Keratinocyte (primary cell): ENCODE data around the gene PKNOX1. TPM values are rescaled to one million over a fixed set of nuclear protein-coding genes. Genes with fewer than 3 reads are reported as not detected.
A peak's percentile ranks its signal among the peaks of the same experiment; 100 is the strongest.
"Not testable (repeated sequence)": the region's sequence is repeated elsewhere in the genome, so short reads cannot be mapped to it uniquely, and the experiment has no call there.

Experiments
- DNase-seq: peaks from one replicate; pipeline ENCODE4 v3.0.0-alpha.2; 2011; ENCODE audit warnings: low read depth, missing footprints, low spot score
- FAIRE-seq: peaks from 2 replicates; lab custom pipeline; 2011; peaks lifted over from hg19 to GRCh38; lab: Jason Lieb, UNC
- H2AFZ ChIP-seq: 2 replicates; pipeline ENCODE4 v1.6.0; 2012; ENCODE audit warnings: low read length, control low read depth, inconsistent platforms; ENCODE audit not compliant: control insufficient read depth
- H3K27ac ChIP-seq: 2 replicates; pipeline ENCODE4 v1.5.1; 2011; ENCODE audit warnings: low read length; ENCODE audit not compliant: control insufficient read depth, insufficient read depth
- H3K27me3 ChIP-seq: 3 replicates; pipeline ENCODE4 v1.6.0; 2011; ENCODE audit warnings: low read length; ENCODE audit not compliant: control insufficient read depth, insufficient read depth; ENCODE audit errors: extremely low read depth
- H3K36me3 ChIP-seq, 2 experiments: 2 replicates in 1 of 2; 3 replicates in 1 of 2; pipeline ENCODE4 v1.5.1; 2011; ENCODE audit warnings: low read length in 2 of 2, mild to moderate bottlenecking in 1 of 2; ENCODE audit not compliant: control insufficient read depth in 2 of 2, insufficient read depth in 2 of 2; ENCODE audit errors: extremely low read depth in 1 of 2
- H3K4me1 ChIP-seq: 3 replicates; pipeline ENCODE4 v1.5.1; 2011; ENCODE audit warnings: low read length; ENCODE audit not compliant: control insufficient read depth, insufficient read depth; ENCODE audit errors: extremely low read depth
- H3K4me2 ChIP-seq: 3 replicates; pipeline ENCODE4 v1.6.0; 2011; ENCODE audit warnings: low read depth, low read length; ENCODE audit not compliant: control insufficient read depth, insufficient read depth; ENCODE audit errors: extremely low read depth
- H3K4me3 ChIP-seq, 3 experiments: fragments of 200-600 bp in 1 of 3; sonication (generic) in 1 of 3; 2 replicates in 2 of 3; 3 replicates in 1 of 3; pipeline ENCODE4 v1.5.1; 2011 to 2016; ENCODE audit warnings: low read length in 3 of 3, mild to moderate bottlenecking in 3 of 3, control low read depth in 2 of 3, inconsistent platforms in 1 of 3, low read depth in 1 of 3, mixed read lengths in 1 of 3, mixed run types in 1 of 3, moderate library complexity in 1 of 3; ENCODE audit not compliant: control insufficient read depth in 2 of 3, insufficient read depth in 2 of 3; ENCODE audit errors: extremely low read depth in 1 of 3
- H3K79me2 ChIP-seq: 2 replicates; pipeline ENCODE4 v1.6.0; 2012; ENCODE audit warnings: low read length; ENCODE audit not compliant: control insufficient read depth, insufficient read depth
- H3K9ac ChIP-seq: 3 replicates; pipeline ENCODE4 v1.6.0; 2011; ENCODE audit warnings: low read length; ENCODE audit not compliant: control insufficient read depth, insufficient read depth; ENCODE audit errors: extremely low read depth
- H3K9me1 ChIP-seq: 3 replicates; pipeline ENCODE4 v1.6.0; 2011; ENCODE audit warnings: low read length; ENCODE audit not compliant: control insufficient read depth, insufficient read depth; ENCODE audit errors: extremely low read depth
- H3K9me3 ChIP-seq: 2 replicates; pipeline ENCODE4 v1.5.1; 2012; ENCODE audit warnings: low read depth, low read length; ENCODE audit not compliant: control insufficient read depth
- H4K20me1 ChIP-seq: 3 replicates; pipeline ENCODE4 v1.6.0; 2011; ENCODE audit warnings: low read length; ENCODE audit not compliant: control insufficient read depth, insufficient read depth; ENCODE audit errors: extremely low read depth
- CTCF ChIP-seq, 3 experiments: IDR thresholded peaks in 1 of 3; conservative IDR thresholded peaks in 1 of 3; optimal IDR thresholded peaks in 1 of 3; 2 replicates in 2 of 3; 3 replicates in 1 of 3; pipeline versions ENCODE3 to v1.5.1; 2011; ENCODE audit warnings: low read length in 3 of 3, mild to moderate bottlenecking in 3 of 3, moderate library complexity in 2 of 3, control low read depth in 1 of 3, inconsistent platforms in 1 of 3; ENCODE audit not compliant: insufficient read depth in 2 of 3; ENCODE audit errors: extremely low read depth in 1 of 3
- EZH2 ChIP-seq: IDR thresholded peaks from one replicate; pipeline ENCODE4 v1.6.1; 2012; ENCODE audit warnings: inconsistent platforms, mild to moderate bottlenecking, low read length, moderate library complexity
- dilution Hi-C: fragments of 300-500 bp; cut with MboI; formaldehyde crosslinking; loops from one replicate; pipeline ENCODE4 v1.7.0; 2020; ENCODE audit warnings: low sequenced_read_pairs; ENCODE audit not compliant: extremely low pct_ligation_motif_present
- polyA plus RNA-seq, 5 experiments: library from polyadenylated mRNA; depleted of rRNA in 3 of 5; stranded (reverse) in 3 of 5; stranded (forward) in 1 of 5; unstranded in 1 of 5; fragments of >200 nt; gene quantifications; 1 replicate in 1 of 5; 2 replicates in 3 of 5; 3 replicates in 1 of 5; pipeline versions ENCODE4 v1.2.1 to v1.2.3, GENCODE V29; 2011 to 2012; ENCODE audit warnings: missing spikeins in 2 of 5, low read depth in 1 of 5, low replicate concordance in 1 of 5

The PKNOX1 gene
- polyA plus RNA-seq, 1 donor (not counting 4 experiments of a cell fraction or from before 2014, with no cell fraction given): 33.3 TPM

GRCh38 chr21:42956824-42957630, 17.3 kb upstream of the PKNOX1 start:
- H3K9me3 ChIP-seq: no peaks in the 10 kb centered on the region
- peaks cover 24% of the 10 kb centered on the region for H3K4me1 ChIP-seq
- no peak for TF ChIP-seq EZH2
- TF ChIP-seq CTCF (optimal IDR thresholded peaks at IDR 0.05 in 1 of 3, IDR thresholded peaks at IDR 0.05 in 1 of 3, conservative IDR thresholded peaks at IDR 0.05 in 1 of 3; ENCODE audit: extremely low read depth in 1 of 3, insufficient read depth in 2 of 3, low read length in 3 of 3): no peak
- dilution Hi-C loops: no loop called here
- H2AFZ ChIP-seq: peak overlapping the region; percentile 54
- DNase-seq: no peak
- peak overlapping the region; percentile 33 for H3K9ac ChIP-seq
- H3K4me3 ChIP-seq: no peak overlapping the region
- H3K9me1 ChIP-seq: no peaks in the 10 kb centered on the region
- H3K27me3 ChIP-seq: no peaks in the 10 kb centered on the region
- no peaks in the 10 kb centered on the region for H4K20me1 ChIP-seq
- no peak overlapping the region for H3K4me2 ChIP-seq
- no peaks in the 10 kb centered on the region for H3K36me3 ChIP-seq
- no peak for FAIRE-seq
- no peaks in the 10 kb centered on the region for H3K79me2 ChIP-seq
- peak overlapping the region; percentile 94 for H3K27ac ChIP-seq

GRCh38 chr21:42958122-42958521, 16.2 kb upstream of the PKNOX1 start:
- H3K27me3 ChIP-seq, H3K9ac ChIP-seq, H2AFZ ChIP-seq, dilution Hi-C loops, H3K27ac ChIP-seq, H3K9me3 ChIP-seq, FAIRE-seq, H3K36me3 ChIP-seq, H3K4me3 ChIP-seq, H4K20me1 ChIP-seq, H3K4me2 ChIP-seq, H3K79me2 ChIP-seq, H3K9me1 ChIP-seq, DNase-seq: not testable (repeated sequence)
- H3K4me1 ChIP-seq: peaks cover 24% of the 10 kb centered on the region
